NCI-H82 (cell line): ENCODE data around the gene EVL.
"Not testable (repeated sequence)": the region's sequence is repeated elsewhere in the genome, so short reads cannot be mapped to it uniquely, and the experiment has no call there.

Experiments
- DNase-seq: peaks from one replicate; lab custom pipeline; 2025; lab: John Stamatoyannopoulos, UW

The EVL gene

DNA sequence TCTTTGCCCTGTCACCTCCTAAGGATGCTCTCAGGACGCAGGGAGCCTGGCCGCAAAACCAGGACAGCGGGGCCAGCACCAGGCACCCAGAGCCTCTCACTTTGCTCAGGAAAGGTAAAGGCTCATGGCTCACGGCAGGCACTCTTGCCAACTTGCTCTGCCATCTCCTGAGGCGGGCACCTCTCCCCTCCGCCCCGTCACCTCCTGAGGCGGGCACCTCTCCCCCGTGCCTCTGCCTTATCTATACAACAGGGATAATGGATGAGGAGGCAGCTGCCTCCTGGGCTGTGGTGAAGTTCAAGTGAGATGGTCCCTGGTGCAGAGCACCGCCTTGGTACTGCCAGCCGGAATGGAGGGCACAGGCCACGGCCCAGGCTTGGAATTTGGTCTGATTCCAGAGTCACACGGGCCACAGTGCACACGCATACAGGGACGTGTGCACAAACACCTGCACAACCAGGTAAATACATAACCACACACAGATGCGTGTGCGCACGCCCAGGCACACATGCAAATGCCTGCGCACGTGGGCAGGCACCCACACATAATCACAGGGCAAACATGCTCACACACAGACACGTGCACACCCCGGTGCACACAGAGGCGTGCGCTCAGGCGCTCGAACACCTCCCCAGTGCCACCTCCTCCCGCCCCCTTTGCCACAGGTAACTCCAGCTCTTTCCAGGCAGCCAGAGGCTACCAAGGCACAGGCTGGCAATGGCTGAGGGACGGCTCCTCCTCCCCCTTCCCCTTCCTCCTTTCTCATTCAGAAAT is 82.7 kb downstream of the EVL start:
- DNase-seq = no peak

DNA sequence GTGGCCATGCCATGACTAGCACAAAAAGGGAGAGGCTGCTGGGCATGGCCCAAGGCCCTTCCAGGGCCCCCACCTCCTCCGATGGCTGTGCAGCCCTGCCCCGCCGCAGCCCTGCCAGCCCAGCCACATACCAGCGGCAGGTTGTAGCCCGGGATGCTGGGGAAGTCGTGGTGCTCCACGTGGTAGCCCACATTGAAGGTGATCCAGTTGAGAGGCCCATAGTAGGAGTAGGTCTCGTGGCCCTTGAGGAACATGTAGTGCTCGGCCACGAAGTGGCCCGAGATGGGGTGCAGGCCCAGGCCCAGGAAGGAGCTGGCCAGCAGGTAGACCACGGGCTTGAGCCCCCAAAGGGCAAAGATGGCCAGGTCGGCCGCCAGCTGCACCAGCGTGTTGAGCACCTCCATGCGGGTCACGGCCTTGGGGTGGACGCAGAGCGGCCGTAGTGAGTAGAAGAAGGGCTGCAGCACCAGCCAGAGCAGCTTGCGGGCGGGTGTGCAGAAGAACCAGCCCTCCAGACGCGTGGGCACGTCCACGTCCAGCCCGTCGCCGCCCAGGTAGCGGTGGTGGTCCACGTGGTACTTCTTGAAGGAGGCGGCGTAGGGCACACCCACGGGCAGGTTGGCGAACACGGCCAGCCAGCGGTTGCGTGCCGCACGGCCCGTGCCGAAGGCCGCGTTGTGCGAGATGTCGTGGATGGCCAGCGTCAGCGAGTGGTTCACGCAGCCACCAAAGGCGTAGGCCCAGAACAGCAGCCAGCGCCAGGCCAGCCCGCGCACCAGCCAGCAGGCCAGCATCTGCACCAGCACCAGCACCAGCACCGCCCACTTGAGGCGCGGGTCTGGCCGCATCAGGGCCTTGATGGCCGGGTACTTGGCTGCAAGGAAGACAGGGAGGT is 83.9 kb downstream of the EVL start:
- DNase-seq = no peak

DNA sequence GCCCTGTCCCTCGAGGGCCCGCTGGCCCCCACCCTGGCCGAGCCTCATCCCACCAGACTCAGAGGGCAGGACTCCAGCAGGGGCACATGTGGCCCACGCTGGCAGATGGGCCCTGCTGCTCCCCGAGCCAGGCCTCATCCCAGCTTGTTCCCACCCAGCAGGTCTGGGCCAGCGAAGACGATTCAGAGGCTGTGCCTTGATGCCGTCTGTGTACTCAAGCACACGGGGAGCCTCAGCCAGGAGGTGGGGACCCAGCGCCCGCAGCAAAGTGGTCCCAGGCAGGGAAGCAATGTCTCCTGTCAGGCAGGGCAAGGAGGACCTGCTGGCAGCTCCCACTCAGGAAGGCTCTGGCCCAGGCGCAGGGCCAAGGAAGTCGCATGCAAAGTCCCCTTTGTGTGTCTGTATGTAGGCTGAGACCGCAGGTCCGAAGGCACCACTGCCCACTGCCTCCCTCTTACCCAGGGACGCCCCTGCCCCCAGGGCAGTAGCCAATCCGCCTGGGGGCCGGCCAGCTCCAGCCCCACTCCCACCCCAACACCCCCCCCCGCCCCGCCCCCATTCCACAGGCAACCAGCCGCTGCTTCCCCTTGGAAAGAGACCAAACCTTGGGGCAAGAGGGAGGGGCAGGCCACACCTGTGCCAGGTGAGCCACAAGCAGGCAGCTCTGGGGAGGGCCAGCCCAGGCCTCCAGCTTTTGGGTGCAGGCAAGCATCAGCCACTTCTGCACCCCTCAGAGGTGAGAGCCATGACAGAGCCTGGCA is 84.8 kb downstream of the EVL start:
- no peak for DNase-seq

GRCh38 chr14:100150932-100151587 is 85.8 kb downstream of the EVL start:
- DNase-seq = no peak

DNA sequence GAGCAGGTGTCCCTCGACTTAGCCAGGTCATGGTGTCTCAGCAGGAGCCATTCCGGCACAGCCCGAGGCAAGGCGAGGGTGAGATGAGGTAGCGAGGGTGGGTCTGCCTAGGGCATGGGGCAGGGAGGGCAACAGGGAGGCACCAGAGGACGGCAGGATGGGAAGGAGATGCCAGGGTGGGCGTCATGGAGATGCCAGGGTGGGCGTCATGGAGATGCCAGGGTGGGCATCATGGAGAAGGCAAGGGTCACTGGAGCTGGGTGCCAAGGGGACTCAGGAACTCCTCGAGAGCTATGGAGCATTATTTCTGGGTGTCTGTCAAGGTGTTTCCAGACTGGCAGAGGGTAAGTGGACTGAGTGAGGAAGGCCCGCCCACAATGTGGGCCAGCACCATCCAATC is 86.9 kb downstream of the EVL start:
- no peak for DNase-seq

DNA sequence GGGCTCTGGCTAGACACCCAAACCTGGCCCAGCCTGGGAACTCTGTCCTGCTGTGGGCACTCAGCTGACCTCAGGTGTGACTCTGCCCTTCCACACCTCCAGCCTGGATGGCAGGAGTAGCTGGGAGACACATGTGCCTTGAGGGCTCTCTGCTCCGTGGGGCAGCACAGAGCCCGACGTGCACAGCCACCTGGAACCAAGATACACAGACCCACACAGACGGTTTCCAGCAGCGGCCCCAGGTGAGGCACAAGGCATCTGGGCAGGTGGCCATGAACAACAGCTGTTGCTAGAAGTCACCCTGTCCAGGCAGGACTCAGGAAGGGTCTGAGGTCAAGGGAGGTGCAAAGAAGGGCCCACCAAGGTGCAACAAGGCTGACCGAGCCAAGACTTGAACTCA is 88.3 kb downstream of the EVL start:
- no peak for DNase-seq

GRCh38 chr14:100155049-100155621 is 89.9 kb downstream of the EVL start:
- DNase-seq = peak; percentile 51

GRCh38 chr14:100155756-100156616 is 90.8 kb downstream of the EVL start:
- no peak for DNase-seq

DNA sequence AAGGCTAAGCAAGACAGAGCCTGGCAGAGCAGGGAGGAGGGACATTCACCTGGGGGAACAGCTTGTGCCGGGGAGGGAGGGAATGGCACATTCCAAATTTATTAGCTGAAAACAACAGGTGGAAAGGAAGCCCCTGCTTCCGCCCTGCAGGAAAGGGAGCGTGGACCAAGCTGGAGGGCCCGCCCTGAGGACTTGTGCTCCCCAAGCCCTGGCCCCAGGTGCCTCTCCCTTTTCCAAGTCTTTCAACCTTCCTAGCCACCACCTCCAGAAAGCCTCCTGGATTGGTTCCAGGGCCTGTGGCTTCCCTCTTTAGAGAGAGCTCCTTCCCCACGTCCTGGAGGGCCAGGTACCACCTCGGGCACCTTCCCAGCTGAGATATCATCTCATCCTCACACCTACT is 91.6 kb downstream of the EVL start:
- no peak for DNase-seq

DNA sequence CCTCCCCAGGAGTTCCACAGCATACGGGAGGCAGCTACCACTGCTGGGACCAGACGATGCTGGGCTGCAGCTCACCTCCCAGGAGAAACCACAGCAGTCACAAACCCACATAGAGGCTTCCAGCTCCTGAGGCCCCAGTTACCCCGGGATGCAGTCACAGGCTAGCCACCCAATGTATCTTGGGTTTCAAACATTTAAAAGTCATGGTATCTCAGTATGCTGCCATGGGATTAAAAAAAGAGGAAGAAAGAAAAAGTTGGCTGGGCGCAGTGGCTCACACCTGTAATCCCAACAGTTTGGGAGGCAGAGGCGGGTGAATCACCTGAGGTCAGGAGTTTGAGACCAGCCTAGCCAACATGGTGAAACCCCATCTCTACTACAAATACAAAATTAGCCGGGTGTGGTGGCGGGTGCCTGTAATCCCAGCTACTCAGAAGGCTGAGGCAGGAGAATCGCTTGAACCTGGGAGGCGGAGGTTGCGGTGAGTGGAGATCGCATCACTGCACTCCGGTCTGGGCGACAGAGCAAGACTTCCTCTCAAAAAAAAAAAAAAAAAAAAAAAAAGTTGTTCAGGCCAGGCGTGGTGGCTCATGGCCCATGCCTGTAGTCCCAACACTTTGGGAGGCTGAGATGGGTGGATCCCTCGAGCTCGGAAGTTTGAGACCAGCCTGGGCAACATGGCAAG is 92.5 kb downstream of the EVL start:
- not testable (repeated sequence) for DNase-seq

- no peak for DNase-seq
These were observed 93.4 kb downstream of the EVL start for GRCh38 chr14:100158566-100159093.

- peak; percentile 51 for DNase-seq
These were observed 94.1 kb downstream of the EVL start, which contains the start of gene DEGS2 for GRCh38 chr14:100159094-100159864. Gene DEGS2 (minus strand): TSS chr14:100159645. CDS start chr14:100159587, 58 bp downstream.

- DNase-seq = no peak
These were observed 94.8 kb downstream of the EVL start for GRCh38 chr14:100159865-100160533.

DNA sequence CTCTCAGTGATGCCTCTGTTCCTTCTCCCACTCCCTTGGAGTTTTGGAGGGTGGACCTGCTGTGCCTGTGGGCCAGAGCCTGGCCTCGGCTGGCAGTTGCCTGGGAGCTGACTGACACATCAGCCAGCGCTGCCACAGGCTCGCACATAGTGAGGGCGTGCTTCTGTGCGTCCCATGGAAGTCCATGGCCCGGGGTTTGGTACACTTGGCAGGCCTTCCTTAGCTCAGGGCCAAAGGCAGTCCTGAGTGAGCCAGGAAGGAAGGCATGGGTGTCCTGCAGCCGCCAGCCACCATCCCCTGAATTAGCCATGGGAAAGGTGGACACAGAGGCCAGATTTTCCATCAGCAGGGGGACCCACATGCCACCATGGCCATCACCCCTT is 95.3 kb downstream of the EVL start:
- no peak for DNase-seq

DNA sequence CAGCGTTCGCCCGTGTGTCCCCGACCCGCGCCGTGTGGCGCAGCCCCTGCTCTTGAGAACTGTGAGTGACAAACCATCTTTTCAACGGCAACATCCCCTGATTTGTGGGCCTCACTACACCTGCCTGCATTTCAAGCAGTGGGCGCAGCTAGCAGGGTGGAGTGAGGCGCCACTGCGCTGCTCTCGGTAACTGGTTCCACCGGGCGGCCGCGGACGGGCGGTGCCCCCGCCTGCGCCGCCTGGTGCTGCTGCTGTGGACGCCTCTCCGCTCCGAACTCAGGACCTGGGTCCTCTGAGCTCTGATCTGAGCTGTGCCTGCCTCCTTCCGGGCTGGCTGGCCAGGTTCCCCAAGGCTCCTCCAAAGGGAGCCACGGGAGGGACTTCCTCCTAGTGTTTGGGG is 100.2 kb downstream of the EVL start:
- peak; percentile 22 for DNase-seq

DNA sequence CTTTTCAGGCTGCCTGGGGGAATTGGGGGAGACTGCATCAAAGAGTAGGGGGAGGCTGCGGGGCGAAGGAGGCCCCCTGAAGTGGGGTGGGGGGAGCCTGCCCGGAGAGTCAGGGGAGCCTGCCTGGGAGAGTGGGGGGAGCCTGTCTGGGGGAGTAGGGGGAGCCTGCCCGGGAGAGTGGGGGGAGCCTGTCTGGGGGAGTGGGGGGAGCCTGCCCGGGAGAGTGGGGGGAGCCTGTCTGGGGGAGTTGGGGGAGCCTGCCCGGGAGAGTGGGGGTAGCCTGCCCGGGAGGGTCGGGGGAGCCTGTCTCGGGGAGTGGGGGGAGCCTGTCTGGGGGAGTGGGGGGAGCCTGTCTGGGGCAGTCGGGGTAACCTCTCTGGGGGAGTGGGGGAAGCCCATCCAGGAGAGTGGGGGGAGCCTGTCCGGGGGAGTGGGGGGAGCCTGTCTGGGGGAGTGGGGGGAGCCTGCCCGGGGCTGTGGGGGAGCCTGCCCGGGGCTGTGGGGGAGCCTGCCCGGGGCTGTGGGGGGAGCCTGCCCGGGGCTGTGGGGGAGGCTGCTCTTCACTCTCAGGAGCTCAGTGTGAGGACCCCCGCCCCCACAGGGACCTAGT is 100.7 kb downstream of the EVL start:
- DNase-seq = no peak

DNA sequence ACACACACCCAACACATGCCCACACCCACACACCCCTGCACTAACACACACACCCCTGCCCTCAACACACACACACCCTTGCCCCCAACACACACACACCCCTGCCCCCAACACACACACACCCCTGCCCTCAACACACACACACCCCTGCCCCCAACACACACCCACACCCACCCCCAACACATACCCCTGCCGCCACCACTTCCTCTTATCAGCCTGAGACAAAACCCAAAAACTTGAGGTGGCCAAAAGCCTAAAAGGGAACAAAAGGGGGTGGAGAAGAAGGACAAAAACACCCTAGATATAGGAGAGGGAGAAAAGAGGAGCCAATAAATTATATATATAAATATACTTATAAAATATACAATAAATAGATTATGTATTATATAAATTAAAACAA is 103.3 kb downstream of the EVL start:
- no peak for DNase-seq

GRCh38 chr14:100170880-100171279 is 105.7 kb downstream of the EVL start:
- DNase-seq = no peak
